NOMO-1 (cell line): ENCODE results near the gene WNT2B.

Experiments used
- DNase-seq, 2 experiments: peaks; one replicate each; lab custom pipeline; 2025; ENCODE audit not compliant: unreplicated experiment in 2 of 2; lab: John Stamatoyannopoulos, UW

The WNT2B gene

GRCh38 chr1:112563341-112563740, 54.6 kb downstream of the WNT2B start:
- no peak for DNase-seq

- no peak for DNase-seq
Measured at GRCh38 chr1:112564081-112564480, 55.3 kb downstream of the WNT2B start.

- DNase-seq, result no peak
Measured at GRCh38 chr1:112565800-112566199, 57.0 kb downstream of the WNT2B start.

- DNase-seq, result no peak
Measured at GRCh38 chr1:112575154-112575804, 66.5 kb downstream of the WNT2B start.

- DNase-seq, result no peak
Measured at GRCh38 chr1:112576240-112576639, 67.5 kb downstream of the WNT2B start.
